GM03348 (cell line): Measurements from ENCODE around the gene NUDT14.

Experiments
- DNase-seq: peaks from one replicate; pipeline ENCODE4 v3.0.0; 2012; ENCODE audit warnings: low spot score

The NUDT14 gene

DNA sequence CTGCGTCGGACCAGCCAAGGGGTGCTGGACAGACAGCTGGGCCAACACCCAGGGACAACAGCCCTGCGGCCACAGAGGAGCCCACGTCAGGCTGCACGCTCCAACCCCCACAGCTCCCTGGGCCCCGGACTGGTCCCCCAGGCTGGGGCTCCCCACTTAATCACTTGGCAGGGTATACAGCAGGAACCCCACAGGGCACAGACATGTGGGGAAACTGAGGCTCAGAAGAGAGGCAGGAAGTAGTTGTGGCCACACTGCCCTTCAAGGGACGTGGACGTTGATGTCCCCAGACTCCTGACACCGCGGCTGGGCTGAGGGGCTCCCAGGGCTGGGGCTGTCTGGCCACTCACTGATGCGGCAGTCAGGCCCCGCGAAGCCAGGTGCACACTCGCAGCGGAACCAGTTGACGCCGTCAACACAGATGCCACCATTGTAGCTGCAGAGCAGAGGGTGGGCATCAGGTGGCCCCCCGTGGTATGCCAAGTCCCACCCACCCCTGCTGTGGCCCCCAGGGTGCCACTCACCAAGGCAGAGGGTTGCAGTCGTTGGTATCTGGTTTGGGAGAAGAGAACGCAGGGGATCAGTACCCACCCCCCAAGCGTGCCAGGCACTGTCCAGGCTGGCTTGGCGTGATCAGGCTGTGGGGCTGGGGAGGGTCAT lies 34.0 kb downstream of the NUDT14 start:
- no peak for DNase-seq

DNA sequence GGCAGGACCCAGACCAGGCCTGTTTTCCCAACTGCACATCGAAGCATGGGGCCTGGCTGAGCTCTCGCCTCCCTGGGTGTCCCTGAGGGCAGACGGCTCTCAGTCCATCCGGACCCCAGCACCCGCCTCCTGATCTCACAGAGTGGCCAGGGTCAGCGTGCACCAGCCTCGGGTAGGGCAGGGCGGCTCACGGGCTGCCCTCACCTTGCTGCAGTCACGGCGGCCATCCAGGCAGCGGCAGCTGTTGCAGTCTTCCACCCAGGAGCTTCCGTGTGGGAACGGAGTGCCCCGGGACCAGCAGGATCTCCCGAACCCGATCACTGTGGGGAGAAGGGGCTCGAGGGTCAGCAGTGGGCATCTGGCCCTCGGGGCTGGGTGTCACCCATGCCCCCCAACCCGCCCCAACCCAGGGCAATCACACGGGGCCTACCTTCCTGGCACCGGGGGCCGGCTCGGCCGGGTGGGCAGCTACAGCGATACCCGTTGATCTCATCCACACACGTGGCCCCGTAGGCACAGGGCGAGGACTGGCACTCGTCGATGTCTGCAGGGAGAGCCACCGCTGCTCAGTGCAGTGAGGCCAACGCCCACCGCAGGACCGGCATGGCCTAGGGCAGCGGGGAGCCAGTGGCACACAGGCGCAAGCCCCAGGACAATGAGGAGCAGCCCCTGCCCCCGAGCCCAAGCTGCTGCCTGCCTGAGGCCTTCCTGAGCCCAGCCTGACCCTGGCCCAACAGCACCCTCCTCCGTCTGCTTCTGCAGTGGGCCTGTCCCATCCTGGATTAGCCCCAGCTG lies 34.7 kb downstream of the NUDT14 start:
- DNase-seq: no peak

DNA sequence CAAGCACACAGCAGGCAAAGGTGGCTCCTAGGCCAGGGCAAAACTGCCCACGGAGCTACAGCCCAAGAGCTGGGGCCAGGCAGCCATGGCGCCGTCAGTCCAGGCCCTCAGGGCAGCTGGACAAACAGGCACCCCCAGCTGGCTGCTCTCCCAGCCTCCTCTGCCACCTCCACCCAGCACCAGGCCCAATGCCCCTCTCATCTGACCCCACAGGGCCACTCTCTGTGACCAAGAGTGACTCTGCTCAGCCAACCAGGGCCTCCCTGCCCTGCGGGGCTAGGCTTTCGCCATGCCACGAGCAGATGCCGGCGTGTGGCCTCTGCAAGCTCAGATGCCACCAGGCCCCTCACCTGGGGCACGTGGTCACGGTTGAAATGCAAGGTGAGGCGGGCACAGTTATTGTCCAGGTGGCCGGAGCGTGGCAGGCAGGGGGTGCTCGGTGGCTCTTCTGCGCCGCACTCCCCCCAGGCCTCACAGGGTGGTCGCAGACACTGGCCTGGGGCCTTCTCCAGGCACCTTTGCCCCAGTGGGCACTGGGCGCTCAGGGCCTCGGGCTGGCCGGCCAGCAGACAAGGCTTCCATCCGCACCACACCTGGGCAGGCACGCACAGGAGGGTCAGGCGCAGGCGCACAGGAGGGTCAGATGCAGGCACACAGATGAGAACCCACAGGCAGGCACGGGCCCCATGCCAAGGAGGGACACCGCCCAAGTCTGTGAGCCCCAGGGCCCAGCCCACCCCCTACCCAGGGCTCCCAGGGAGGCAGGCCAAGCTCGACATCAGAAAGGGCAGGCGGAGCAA lies 35.5 kb downstream of the NUDT14 start:
- DNase-seq: no peak

DNA sequence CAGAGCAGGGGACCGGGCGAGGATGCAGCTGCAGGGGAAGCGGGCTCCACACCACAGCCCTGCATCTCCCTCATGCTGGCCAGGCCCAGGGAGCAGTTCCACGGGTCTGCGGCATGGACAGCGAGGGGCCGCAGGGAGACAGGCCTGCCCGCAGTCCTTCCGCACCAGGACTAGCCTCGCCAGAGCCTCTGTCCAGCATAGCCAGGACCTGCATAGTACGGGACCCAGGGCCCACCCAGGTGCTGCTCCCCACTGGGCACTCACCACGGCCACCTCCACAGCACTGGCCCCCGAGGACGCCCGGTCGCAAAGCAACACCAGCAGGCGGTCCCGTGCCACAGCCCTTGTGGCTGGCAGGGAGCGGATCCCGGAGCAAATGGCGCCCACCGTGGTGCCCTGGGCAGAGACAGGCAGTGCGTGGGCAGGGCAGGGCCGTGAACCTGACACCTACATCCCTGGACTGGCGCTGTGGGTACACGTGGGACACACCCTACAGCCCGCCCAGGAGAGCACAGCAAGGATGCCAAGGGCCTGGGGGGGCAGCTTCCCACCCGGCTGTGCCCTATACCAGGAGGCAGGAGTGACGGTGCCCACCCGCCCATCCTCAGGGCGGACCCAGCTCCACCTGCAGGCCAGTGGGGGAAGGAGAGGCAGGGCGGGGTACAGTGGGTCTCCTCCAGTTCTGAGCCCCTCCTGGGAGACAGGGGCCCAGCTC lies 36.3 kb downstream of the NUDT14 start:
- DNase-seq: no peak

DNA sequence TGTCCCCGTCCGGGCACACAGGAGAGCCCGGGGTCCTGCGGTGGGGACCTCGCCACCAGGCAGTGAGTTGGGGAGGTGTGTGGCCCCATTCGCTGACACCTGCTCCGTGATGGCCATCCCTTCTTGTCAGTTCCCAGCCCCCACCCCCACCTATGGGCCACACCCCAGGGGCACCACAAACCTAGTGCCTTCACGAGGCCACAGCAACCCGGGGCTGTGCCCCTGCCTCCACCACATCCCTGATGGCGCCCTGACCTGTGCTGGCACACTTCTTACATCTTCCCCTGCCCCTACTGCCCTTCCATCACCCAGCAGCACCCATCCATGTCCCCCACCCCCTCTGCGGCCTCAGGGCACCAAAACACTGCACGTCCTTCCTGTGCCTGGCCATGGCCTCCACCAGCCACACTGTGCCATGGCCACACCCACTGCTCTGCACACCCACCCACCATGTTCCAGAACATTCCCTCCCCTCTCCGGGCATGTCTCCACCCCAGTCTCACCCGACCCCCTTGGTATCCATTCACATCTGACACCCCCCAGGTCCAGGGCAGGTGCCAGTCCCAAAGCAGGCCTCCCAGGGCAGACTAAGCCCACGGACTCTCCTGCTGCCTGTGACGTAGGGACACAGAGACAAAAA lies 37.0 kb downstream of the NUDT14 start:
- DNase-seq: no peak

DNA sequence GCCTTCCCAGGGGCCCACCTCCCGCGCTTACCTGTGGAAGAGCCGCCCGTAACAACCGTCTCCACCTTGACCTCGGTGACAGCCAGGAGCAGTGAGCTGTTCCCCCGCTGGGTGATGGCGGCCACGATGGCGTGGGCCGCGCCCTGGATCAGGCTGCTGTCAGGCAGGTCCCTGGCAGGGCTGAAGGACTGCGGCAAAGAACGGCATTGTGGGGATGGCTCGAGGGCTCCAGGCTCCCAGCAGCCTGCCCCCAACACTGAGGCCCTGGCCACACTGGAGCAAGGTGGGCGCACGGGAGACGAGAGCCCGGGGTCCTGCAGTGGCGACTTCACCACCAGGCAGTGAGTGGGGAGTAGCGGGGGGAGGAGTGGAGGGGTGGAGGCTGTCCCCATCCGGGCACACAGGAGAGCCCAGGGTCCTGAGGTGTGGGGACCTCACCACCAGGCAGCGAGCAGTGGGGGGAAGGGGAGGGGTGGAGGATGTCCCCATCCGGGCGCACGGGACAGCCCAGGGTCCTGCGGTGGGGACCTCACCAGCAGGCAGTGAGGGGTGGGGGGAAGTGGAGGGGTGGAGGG lies 37.6 kb downstream of the NUDT14 start:
- DNase-seq: no peak

DNA sequence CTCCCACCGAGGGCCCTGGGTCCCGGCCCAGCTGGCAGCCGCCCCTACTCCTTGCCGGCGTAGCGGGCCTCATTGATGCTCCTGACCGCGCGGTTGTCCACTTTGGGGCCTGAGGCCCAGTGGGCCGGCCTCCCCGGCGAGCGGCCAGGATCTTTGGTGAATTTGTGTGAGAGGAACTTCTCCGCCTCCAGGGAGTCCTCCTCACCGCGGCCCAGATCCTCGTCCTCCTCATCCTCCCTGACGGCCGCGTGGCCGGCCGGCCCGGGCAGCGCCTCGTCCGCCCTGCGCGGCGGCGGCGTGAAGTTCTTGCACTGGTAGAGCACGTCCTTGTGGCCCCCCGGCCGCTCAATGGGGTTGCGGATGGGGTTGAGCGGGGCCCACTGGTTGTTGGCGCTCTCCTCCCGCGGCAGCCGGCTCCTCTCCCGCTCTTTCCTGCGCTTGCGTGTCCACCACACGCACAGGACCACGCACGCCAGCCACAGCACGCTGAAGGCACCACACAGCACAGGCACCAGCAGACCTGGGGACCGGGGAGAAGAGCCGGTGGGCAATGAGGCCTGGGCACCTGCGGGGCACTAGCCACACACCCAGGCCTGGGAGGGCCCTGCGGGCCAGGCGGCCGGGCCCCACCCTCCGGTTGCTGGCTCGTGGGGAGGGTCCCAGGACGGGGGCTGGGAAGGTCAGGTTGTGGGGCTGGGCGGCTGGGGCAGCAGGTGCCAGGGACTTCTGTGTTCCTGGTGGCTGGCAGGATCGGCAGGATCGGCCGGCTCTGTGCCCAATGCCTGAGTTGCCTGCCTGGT lies 38.3 kb downstream of the NUDT14 start:
- DNase-seq: no peak

DNA sequence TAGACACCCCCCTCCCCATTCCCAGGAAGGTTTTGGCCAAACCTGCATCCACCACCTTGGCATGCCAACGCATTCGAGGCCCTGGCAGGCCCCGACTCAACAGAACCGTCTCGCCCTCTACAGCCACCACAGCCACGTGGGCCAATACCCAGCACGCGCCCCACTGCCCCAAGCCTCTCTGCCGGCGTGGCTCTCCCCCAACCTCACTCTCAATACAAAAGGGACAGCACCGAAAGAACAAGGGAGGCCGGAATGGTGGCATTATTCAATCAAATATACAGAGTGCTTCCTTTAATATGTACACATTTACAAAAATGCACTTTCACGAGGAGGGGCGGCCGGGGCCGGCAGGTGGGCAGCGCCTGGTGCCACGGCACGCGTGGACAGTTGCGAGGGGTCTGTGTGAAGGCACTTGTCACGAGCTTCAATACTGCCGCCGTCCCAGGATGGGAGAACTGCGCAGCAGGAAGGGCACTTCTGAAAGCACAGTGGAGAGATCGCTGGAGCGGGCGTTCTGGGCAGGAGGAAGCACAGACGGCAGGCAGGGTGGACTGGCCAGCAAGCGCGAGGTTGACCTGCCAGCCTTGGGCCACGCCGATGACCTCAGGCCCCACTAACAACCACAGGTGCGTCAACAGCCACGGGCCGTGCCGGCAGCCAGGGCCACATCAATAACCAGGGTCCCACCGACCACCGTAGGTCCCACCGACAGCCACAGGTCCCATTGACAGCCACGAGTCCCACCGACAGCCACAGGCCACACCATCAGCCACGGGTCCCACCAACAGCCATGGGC lies 39.4 kb downstream of the NUDT14 start:
- DNase-seq: no peak

DNA sequence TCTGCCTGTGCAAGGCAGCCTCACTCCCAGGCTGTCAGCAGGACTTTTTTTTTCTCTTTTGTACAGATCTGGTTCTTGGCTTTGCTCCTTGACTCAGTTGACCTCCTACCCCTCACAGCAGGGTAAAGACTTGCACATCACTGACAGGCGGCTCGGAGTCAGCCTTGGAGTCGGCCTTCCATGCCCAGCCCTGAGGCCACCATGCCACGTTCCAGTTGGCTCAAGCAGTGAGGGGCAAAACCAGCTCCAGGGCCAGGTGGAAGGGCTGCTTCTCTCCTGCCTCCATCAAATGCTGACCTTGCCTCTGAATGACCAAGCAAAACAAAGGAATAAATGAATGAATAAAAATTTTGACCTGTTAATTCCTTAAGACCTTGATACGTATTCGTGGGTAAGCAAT lies 40.1 kb downstream of the NUDT14 start:
- no peak for DNase-seq

DNA sequence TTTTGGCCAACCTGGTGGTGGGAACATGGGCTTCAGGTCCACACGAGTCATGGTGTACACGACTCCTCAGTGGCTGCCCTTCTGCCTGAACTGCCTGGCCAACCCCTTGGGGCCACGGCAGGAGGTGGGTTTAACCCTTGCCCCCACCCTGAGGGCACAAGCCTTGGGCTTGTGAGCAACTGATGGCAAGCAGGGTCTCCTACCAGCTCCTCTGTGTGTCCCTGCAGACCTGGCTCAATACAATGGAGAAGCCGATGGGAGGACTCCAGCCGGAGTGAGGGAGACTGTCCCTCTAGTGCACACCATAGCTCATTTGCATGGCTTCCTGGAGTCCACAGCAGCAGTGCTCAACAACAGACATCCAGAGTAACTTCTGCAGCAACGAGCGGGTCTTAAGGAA lies 40.5 kb downstream of the NUDT14 start:
- no peak for DNase-seq

DNA sequence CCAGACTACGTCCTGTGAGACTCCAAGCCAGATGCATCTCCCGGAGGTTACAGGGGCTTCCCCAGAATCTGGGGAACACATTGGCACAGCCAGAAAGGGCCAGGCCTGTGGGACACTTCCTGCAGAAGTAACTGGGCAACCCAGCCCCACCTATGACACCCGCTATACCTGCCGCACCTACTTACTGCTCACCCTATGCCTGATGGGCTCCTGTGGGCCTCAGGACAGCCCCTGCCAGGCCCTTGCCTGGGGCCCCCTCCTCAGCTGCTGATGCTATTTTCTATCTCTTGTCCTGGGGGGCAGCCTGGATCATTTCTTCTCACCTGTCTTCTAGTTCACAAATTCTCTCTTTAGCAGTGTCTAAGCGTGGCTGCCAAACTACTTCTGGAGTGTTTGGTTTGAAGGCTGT lies 41.3 kb downstream of the NUDT14 start:
- no peak for DNase-seq

DNA sequence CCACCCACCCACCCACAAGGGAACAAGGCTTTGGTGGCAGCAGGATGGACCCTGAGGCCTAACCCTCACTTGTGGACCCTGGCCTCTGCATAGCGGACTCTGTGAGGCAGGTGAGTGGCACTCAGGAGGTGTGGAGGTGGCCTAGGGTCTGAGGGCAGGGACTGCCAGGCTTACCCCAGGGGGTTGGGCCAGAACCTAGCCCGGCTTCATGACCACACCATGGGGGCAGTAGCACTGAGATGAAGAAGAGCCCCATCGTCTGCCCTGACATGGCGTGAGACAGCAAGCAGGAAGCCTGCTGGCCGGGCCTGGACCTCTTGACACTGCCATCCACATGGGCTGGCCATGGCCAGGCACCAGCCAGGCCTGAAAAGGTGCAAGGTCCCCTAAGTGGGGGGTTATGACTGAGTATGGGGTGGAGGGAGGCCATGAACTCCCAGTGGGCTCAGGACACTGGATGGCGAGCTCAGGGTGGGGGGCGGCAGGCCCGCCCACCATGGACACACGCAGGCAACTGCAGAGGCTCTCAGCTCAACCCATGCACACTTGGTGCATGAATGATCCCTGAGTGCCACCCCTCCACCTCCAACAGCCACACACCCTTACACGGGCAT lies 41.8 kb downstream of the NUDT14 start:
- no peak for DNase-seq

DNA sequence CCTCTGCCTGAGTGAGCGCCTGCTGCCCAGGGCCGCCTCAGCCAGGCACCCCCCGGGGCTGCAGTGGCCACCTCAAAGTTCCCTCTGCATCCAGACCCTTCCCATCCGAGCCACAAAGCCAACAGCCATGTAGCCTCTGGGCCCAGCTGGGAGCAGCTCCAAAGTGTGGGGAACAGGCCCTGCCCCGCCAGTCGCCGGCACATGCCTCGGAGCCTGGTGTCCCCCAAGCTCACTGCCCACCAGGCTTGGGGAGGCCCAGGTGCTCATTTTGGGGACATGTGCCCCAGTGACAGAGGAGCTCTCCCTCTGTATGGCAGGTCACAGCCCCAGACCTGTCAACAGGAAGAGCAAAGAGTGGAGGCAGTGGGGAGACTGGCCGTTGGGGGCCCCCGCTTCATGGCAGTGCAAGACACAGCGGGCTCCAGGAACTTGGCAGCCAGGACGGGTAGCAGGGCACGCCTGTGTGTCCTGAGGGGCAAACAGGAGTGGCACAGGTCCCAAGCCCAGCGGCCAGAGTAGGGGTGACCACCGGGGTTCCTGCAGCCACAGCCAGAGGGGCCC lies 42.5 kb downstream of the NUDT14 start:
- DNase-seq: no peak

DNA sequence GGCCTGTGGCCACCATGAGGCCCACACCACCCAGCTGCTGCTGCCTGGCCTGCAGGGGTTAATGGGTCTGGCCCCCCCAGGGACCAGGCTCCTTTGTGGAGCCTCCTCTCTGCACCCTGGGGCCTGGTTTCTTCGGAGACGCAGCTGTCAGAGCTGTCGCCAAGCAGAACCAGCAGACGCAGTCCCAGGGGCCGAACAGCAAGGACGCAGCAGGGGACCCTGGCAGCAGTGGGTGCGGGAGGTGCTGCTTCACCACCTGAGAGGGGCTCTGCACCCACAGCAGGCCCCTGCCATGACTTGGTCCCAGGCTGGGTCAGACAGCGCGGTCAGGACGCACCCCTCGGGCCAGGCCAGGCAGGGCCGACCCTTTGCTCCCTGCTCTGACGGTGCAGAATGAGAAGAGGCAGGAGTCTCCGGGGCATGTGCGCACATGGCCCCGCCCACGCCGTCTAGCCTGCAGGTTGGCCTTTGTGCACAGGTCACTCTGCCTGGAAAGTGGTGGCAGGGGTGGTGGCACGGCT lies 43.0 kb downstream of the NUDT14 start:
- DNase-seq: no peak

DNA sequence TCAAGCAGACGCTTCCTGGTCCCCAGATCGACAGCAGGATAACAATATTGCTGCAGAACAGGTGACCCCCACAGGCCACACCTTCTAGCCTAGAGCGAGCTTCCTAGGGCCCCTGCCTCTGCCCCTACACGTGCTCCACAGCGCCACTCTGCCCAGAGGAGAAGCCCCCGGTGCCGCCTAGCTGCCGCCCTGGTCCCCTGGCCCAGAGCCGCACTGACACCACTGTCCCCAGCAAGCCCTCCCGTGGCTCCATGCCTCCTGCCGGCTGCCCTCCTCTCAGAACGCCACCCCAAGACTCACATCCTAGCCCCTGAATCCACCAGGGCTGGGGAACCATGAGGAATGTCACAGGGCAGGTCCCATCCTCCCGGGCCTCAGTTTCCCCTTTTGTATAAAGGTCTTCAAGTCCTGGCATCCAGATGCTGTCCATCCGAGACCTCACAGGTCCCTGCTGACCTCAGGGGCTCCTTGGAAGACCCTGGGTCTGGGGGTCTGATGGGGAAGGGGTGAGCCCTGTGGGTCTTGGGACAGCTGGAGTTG lies 43.6 kb downstream of the NUDT14 start:
- DNase-seq: no peak

DNA sequence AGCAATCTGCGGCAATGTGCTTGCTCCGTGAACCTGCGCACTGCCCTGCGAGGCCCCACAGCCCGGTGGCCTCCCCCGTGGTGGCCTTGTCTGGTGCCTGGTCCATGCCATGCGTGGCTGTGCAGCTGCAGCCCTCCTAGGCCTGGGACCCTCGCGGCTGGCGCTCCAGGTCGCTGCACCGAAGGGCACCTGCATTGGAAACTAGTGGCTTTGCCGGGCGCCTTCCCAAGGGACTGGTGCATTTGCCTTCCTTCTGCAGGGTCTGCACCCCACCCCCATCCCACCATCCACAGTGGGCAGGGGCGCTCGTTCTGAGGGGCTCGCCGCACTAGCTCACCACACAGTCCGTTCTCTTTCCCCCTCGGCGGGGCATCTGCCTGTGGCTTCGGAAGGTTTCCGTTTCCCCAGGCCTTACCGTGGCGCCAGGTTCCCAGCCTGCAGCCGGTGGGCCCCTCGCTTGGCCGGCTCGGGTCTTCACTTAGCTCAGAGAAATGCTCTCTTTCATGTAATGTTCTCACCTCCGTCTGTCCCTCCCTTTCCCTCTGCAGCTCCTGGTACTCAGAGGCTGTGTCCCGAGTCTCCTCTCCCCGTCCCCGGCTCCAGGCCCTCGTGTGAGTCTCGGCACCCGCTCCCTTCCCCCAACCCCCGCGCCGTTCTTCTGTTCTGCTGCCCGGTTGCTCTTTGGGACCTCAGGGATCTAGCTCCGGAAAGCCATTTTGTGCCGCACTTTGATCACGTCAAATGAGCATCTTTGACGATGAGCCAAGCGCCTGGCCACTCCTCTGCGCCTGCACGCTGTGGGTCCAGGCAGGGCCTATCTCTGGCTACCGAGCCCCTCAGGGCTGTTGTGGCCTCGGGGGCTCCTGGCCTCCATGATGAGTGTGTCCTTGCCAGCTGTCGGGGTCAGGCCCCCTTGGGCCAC lies 44.5 kb downstream of the NUDT14 start:
- no peak for DNase-seq

DNA sequence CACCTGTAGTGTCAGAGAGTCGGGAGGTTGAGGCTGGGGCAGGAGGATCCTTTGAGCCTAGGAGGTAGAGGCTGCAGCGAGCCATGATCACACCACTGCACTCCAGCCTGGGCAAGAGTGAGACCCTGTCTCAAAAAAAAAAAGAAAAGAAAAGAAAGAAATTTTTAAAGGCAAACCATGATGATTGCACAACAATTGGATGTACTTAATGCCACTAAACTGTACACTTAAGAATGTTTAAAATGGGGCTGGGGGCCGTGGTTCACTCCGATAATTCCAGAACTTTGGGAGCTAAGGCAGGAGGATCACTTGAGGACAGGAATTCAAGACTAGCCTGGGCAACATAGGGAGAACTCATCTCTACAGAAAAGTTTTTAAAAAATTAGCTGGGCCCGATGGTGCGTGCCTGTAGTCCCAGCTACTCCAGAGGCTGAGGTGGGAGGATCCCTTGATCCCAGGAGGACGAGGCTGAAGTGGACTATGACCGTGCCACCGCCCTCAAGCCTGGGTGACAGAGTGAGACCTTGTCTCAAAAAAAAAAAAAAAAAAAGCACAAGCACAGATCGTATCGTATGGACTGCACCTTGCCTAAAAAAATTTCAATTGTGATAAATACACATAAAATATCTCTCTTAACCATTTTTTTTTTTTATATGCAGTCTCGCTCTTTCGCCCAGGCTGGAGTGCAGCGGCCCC lies 45.3 kb downstream of the NUDT14 start:
- DNase-seq: no peak
